Tibial nerve (tissue), 4 donors: ENCODE results near the gene GPS1. TPM values are rescaled to one million over a fixed set of nuclear protein-coding genes. Genes with fewer than 3 reads are reported as not detected.

Experiments used
- DNase-seq, 2 donors: peaks; one replicate each; pipeline ENCODE4 v3.0.0-alpha.2; 2019; ENCODE audit warnings: low spot score in 2 of 2
- H3K27ac ChIP-seq, 4 donors: fragments of 200-600 bp; sonication (generic) in 3 of 4; one replicate each; pipeline ENCODE4 v1.5.1; 2017 to 2019; ENCODE audit warnings: mild to moderate bottlenecking in 1 of 4
- H3K27me3 ChIP-seq, 2 donors: fragments of 200-600 bp; sonication (generic) in 1 of 2; one replicate each; pipeline versions ENCODE4 v1.5.1 to v1.6.0; 2017 to 2019
- H3K36me3 ChIP-seq, 3 donors: fragments of 200-600 bp; sonication (generic); one replicate each; pipeline ENCODE4 v1.5.1; 2018 to 2019
- H3K4me1 ChIP-seq, 4 donors: fragments of 200-600 bp; sonication (generic) in 3 of 4; one replicate each; pipeline ENCODE4 v1.5.1; 2017 to 2019
- H3K4me3 ChIP-seq, 4 donors: fragments of 200-600 bp; sonication (generic) in 3 of 4; one replicate each; pipeline ENCODE4 v1.5.1; 2017 to 2019; ENCODE audit warnings: mild to moderate bottlenecking in 1 of 4, moderate library complexity in 1 of 4
- H3K9me3 ChIP-seq, 4 donors: fragments of 200-600 bp; sonication (generic) in 3 of 4; one replicate each; pipeline ENCODE4 v1.5.1; 2017 to 2019
- EP300 ChIP-seq, 2 donors: sonication (generic); formaldehyde crosslinking; IDR thresholded peaks; one replicate each; pipeline ENCODE4 v1.6.1; 2017; ENCODE audit warnings: antibody characterized with exemption in 2 of 2, mild to moderate bottlenecking in 1 of 2
- POLR2A ChIP-seq, 2 donors: fragments of 450-650 bp; IDR thresholded peaks; one replicate each; pipeline ENCODE4 v1.6.1; 2017; ENCODE audit warnings: antibody characterized with exemption in 2 of 2, mild to moderate bottlenecking in 2 of 2, moderate library complexity in 2 of 2
- WGBS, 2 donors: methylation state at CpG; one replicate each; pipeline ENCODE4 v1.1.5; 2018; 5-methylcytosine and 5-hydroxymethylcytosine counted together
- total RNA-seq, 4 donors: library from RNA; depleted of rRNA; stranded (reverse); fragments of >200 nt; gene quantifications; one replicate each; pipeline ENCODE4 v1.1.0, GENCODE V29; 2016
- TF ChIP-seq, protein P1 (sequence below), 5 experiments: fragments of 200-600 bp in 3 of 5; fragments of 450-650 bp in 2 of 5; sonication (generic) in 3 of 5; IDR thresholded peaks; one replicate each; pipeline ENCODE4 v1.5.1; 2016 to 2019; ENCODE audit warnings: antibody characterized with exemption in 5 of 5, mild to moderate bottlenecking in 3 of 5, moderate library complexity in 2 of 5

The GPS1 gene
- total RNA-seq, 4 donors from 2014 or later, result 74.9 to 134 (median 92.9) TPM

DNA sequence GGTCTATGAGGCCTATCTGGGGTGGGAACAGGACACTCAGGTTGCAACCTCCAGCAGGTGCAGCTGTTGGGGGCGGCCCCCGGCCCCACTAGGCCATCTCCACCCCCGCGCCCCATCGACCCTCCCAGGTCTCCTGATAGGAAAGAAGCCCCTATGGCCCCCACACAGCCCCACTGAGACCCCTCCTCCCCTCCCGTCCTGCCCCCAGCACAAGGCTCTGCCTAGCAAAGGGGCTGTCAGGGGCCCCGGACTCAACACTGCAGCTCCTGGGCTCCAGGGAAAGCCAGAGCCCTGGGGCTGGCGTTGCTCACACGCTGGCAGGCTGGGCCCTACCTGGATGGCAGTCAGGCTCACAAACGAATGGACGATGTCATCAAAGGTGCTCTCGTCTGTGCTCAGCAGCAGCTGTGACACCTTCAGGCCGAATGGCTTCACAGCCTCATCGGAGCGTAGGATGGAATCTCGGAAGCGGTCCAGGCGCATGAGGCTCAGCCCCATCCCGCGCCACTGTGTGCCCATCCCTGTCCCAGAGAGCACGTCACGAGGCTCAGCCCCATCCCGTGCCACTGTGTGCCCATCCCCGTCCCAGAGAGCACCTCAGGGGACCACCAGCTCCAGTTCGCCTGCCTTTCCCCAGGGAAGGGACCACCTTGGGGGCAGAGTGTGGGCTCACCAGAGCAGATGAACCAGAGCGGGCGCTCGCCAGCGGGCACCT is 39.0 kb downstream of the GPS1 start:
- DNase-seq, result no peak
- peaks cover 0 to 10% (median 0%) of the 10 kb centered on the region in 4 donors for H3K4me1 ChIP-seq
- no peaks in the 10 kb centered on the region for H3K27me3 ChIP-seq
- H3K9me3 ChIP-seq, result no peaks in the 10 kb centered on the region
- WGBS, 2 donors, result 94 to 95% methylated on average over 25 to 29 of the region's 29 CpGs
- no peak overlapping the region for H3K27ac ChIP-seq
- H3K36me3 ChIP-seq, result peaks cover 23 to 100% (median 57%) of the 10 kb centered on the region in 3 donors
- TF ChIP-seq POLR2A (IDR thresholded peaks at IDR 0.05) (no peak), EP300 (IDR thresholded peaks at IDR 0.05) (no peak)
- TF ChIP-seq, protein P1, sequence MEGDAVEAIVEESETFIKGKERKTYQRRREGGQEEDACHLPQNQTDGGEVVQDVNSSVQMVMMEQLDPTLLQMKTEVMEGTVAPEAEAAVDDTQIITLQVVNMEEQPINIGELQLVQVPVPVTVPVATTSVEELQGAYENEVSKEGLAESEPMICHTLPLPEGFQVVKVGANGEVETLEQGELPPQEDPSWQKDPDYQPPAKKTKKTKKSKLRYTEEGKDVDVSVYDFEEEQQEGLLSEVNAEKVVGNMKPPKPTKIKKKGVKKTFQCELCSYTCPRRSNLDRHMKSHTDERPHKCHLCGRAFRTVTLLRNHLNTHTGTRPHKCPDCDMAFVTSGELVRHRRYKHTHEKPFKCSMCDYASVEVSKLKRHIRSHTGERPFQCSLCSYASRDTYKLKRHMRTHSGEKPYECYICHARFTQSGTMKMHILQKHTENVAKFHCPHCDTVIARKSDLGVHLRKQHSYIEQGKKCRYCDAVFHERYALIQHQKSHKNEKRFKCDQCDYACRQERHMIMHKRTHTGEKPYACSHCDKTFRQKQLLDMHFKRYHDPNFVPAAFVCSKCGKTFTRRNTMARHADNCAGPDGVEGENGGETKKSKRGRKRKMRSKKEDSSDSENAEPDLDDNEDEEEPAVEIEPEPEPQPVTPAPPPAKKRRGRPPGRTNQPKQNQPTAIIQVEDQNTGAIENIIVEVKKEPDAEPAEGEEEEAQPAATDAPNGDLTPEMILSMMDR (IDR thresholded peaks at IDR 0.05), result no peak
- H3K4me3 ChIP-seq, result no peak overlapping the region

GRCh38 chr17:82091264-82092066 is 39.8 kb downstream of the GPS1 start:
- Histone ChIP-seq H3K4me3 (no peak overlapping the region), H3K36me3 (peaks cover 23 to 99% (median 54%) of the 10 kb centered on the region in 3 donors), H3K9me3 (no peaks in the 10 kb centered on the region), H3K27ac (no peak overlapping the region), H3K27me3 (no peaks in the 10 kb centered on the region), H3K4me1 (peaks cover 2 to 18% (median 4%) of the 10 kb centered on the region in 4 donors)
- DNase-seq, result no peak
- no peak for TF ChIP-seq POLR2A (IDR thresholded peaks at IDR 0.05)
- TF ChIP-seq, protein P1 (IDR thresholded peaks at IDR 0.05), result no peak
- no peak for TF ChIP-seq EP300 (IDR thresholded peaks at IDR 0.05)
- WGBS, 2 donors, result 93 to 94% methylated on average over 33 of the region's 37 CpGs

- DNase-seq, result no peak
- Histone ChIP-seq H3K9me3 (no peaks in the 10 kb centered on the region), H3K4me3 (no peak overlapping the region), H3K4me1 (peaks cover 3 to 25% (median 10%) of the 10 kb centered on the region in 4 donors), H3K27ac (no peak overlapping the region), H3K27me3 (no peaks in the 10 kb centered on the region), H3K36me3 (peaks cover 23 to 93% (median 48%) of the 10 kb centered on the region in 3 donors)
- WGBS, 2 donors, result 92 to 93% methylated on average over 17 to 23 of the region's 23 CpGs
- TF ChIP-seq, protein P1 (IDR thresholded peaks at IDR 0.05), result no peak
- TF ChIP-seq POLR2A (IDR thresholded peaks at IDR 0.05) (no peak), EP300 (IDR thresholded peaks at IDR 0.05) (no peak)
Observed at GRCh38 chr17:82092094-82092586, 40.4 kb downstream of the GPS1 start.

DNA sequence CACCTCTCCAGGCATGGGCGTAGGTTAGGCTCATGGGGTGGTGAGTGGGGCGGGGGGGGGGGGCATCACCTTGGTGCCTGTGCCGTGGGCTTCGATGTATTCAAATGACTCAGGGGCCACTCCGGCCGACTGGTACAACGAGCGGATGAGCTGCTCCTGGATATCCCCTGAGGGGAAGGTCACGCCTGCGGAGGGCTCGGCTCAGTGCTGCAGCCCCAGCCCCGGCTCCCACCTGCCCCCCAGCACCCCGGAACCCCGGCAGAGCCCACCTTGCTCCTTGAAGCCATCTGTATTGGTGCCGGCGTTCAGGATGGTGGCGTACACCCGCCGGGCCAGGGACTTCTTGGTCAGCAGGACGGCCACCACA is 40.9 kb downstream of the GPS1 start:
- H3K4me3 ChIP-seq, result no peak overlapping the region
- WGBS, 2 donors, result 92 to 93% methylated on average over 11 to 16 of the region's 20 CpGs
- peaks cover 3 to 29% (median 12%) of the 10 kb centered on the region in 4 donors for H3K4me1 ChIP-seq
- H3K27ac ChIP-seq, result no peak overlapping the region
- H3K9me3 ChIP-seq, result no peaks in the 10 kb centered on the region
- TF ChIP-seq EP300 (IDR thresholded peaks at IDR 0.05), result no peak
- no peak for TF ChIP-seq POLR2A (IDR thresholded peaks at IDR 0.05)
- TF ChIP-seq, protein P1 (IDR thresholded peaks at IDR 0.05), result no peak
- no peak for DNase-seq
- H3K27me3 ChIP-seq, result no peaks in the 10 kb centered on the region
- H3K36me3 ChIP-seq, result peaks cover 23 to 88% (median 47%) of the 10 kb centered on the region in 3 donors
